Effector memory CD8-positive, alpha-beta T cell (primary cell): Measurements from ENCODE around the gene ALG12.
A peak's percentile ranks its signal among the peaks of the same experiment; 100 is the strongest.

Experiments
- ATAC-seq: fragments of 150-1000 bp; cut with Tn5 transposase; replicated peaks from 2 replicates; pipeline ENCODE4 v1.10.0; 2021; ENCODE audit warnings: mild to moderate bottlenecking, moderate library complexity
- DNase-seq, 3 experiments: peaks; one replicate each; pipeline ENCODE4 v3.0.0; 2021
- H3K27ac Mint-ChIP-seq, 2 donors: one replicate each; pipeline ENCODE4 v1.8.0; 2022; ENCODE audit warnings: mild to moderate bottlenecking in 2 of 2, mixed read lengths in 2 of 2, moderate library complexity in 2 of 2
- H3K27me3 Mint-ChIP-seq, 2 donors: one replicate each; pipeline ENCODE4 v1.8.0; 2022; ENCODE audit warnings: mixed read lengths in 2 of 2
- H3K36me3 Mint-ChIP-seq: one replicate; pipeline ENCODE4 v1.8.0; 2022; ENCODE audit warnings: mild to moderate bottlenecking, moderate library complexity, mixed read lengths; ENCODE audit not compliant: insufficient read depth
- H3K4me1 Mint-ChIP-seq, 2 donors: one replicate each; pipeline ENCODE4 v1.8.0; 2022; ENCODE audit warnings: low read depth in 2 of 2, mixed read lengths in 2 of 2
- H3K4me3 Mint-ChIP-seq, 2 donors: one replicate each; pipeline ENCODE4 v1.8.0; 2022; ENCODE audit warnings: mild to moderate bottlenecking in 2 of 2, mixed read lengths in 2 of 2, moderate library complexity in 2 of 2
- H3K9me3 Mint-ChIP-seq, 2 donors: one replicate each; pipeline ENCODE4 v1.8.0; 2022; ENCODE audit warnings: mixed read lengths in 2 of 2

The ALG12 gene

DNA sequence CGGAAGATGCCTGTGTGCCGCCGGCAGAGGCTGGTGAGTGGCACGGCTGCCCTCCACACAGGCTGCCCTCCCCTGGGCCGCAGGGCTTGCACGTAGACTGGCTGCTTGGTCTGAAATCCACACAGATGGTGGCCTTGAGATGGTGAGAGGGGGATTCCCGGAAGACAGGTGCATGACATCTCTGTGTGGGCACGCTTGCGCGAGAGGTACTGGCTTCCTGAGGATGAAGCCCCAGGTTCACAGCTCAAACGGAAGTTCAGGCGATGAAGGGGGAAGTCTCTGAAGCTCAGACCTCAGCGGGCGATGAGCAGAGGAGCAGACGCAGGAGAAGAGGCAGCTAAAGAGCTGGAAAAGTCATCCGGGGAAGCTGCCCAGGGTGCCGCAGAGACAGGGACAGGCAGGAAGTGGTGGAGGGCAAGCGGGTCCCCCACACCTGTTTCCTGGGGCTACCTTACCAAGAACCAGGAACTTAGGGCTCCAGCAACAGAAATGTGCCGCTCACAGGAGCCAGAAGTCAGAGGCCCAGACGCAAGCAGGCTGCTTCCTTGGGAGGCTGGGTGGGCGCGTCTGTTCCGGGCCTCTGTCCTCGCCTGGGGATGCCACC is 7.4 kb upstream of the ALG12 start:
- peak; percentile 91 for ATAC-seq
- Mint-ChIP-seq H3K4me3 (peak overlapping the region; percentile 69 to 82), H3K27ac (peak overlapping the region; percentile 92 to 97), H3K27me3 (no peaks in the 10 kb centered on the region), H3K9me3 (no peaks in the 10 kb centered on the region), H3K36me3 (peaks cover 10% of the 10 kb centered on the region), H3K4me1 (peaks cover 13 to 17% of the 10 kb centered on the region in 2 donors)
- DNase-seq = peak; percentile 68 to 74 (median 73)

DNA sequence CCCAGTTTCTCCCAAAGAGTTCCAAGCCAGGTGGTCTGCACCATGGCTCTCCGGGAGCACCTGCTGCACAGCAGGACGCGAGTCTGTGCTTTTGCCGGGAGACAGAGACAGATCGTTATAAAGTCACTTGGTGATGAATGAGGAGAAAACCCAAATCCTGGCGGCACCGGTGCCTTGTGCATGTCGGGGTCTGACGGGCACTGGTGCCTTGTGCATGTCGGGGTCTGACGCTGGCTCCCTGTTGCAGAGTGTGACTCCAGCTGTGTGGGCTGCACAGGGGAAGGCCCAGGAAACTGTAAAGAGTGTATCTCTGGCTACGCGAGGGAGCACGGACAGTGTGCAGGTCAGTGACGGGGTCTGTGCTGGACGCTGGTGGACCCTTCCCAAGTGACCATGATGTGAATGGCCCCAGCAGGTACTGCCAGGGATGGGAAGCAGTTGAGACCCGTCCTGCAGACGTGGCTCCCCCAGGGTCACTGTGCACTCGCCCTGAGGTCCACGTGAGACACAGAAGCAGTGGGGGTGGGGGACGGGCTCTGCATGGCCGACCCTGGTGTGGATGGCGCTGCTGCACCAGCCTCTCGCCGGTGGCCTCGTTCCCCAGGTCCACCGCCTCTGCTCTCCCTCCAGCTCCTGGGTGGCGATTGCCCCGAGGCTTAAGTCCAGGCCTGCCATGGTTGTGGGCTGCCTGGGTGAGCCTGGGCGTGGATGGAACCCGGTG is 6.0 kb upstream of the ALG12 start:
- peak overlapping the region in 1 of 2 donors; percentile 92 for H3K27ac Mint-ChIP-seq
- no peaks in the 10 kb centered on the region for H3K9me3 Mint-ChIP-seq
- H3K4me3 Mint-ChIP-seq = peak overlapping the region; percentile 69 to 82
- H3K36me3 Mint-ChIP-seq = peaks cover 14% of the 10 kb centered on the region
- H3K27me3 Mint-ChIP-seq = no peaks in the 10 kb centered on the region
- no peak for ATAC-seq
- peaks cover 18 to 24% of the 10 kb centered on the region in 2 donors for H3K4me1 Mint-ChIP-seq
- DNase-seq = no peak

- peaks cover 18 to 24% of the 10 kb centered on the region in 2 donors for H3K4me1 Mint-ChIP-seq
- H3K27me3 Mint-ChIP-seq = no peaks in the 10 kb centered on the region
- ATAC-seq (no peak), DNase-seq (no peak)
- peaks cover 14% of the 10 kb centered on the region for H3K36me3 Mint-ChIP-seq
- H3K9me3 Mint-ChIP-seq = no peaks in the 10 kb centered on the region
- no peak overlapping the region for H3K27ac Mint-ChIP-seq
- no peak overlapping the region for H3K4me3 Mint-ChIP-seq
These were observed 5.2 kb upstream of the ALG12 start for GRCh38 chr22:49923445-49923844.

GRCh38 chr22:49922926-49923325 is 4.7 kb upstream of the ALG12 start:
- Mint-ChIP-seq H3K27ac (no peak overlapping the region), H3K27me3 (no peaks in the 10 kb centered on the region), H3K9me3 (no peaks in the 10 kb centered on the region), H3K4me1 (peaks cover 18 to 22% of the 10 kb centered on the region in 2 donors), H3K36me3 (peaks cover 14% of the 10 kb centered on the region), H3K4me3 (no peak overlapping the region)
- no peak for ATAC-seq
- DNase-seq = no peak

GRCh38 chr22:49922484-49922883 is 4.2 kb upstream of the ALG12 start:
- Mint-ChIP-seq H3K36me3 (peaks cover 14% of the 10 kb centered on the region), H3K27me3 (no peaks in the 10 kb centered on the region), H3K27ac (no peak overlapping the region), H3K4me3 (no peak overlapping the region), H3K9me3 (no peaks in the 10 kb centered on the region), H3K4me1 (peaks cover 20 to 22% of the 10 kb centered on the region in 2 donors)
- DNase-seq (no peak), ATAC-seq (no peak)

GRCh38 chr22:49921508-49922278 is 3.5 kb upstream of the ALG12 start:
- H3K27ac Mint-ChIP-seq = no peak overlapping the region

DNA sequence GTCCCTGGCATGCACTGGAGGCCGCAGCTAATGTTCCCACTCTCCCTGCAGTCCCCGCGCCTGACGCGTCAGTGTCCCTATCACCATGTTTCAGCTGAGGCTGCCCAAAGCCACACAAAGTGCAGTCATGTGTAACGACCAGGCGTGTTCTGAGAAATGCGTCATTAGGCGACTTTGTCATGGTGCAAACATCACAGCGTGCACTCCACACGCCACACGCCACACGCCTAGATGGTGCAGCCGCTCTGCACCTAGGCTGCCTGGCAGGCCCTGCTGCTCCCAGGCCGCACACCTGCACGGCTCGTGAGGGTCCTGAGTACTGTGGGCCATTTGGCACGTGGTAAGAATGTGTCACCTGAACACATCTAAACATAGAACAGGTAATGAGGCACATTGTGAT is 2.6 kb upstream of the ALG12 start:
- Mint-ChIP-seq H3K4me1 (peaks cover 20 to 29% of the 10 kb centered on the region in 2 donors), H3K27me3 (no peaks in the 10 kb centered on the region), H3K9me3 (no peaks in the 10 kb centered on the region), H3K27ac (no peak overlapping the region), H3K4me3 (peak overlapping the region; percentile 8 to 49), H3K36me3 (peaks cover 15% of the 10 kb centered on the region)
- no peak for ATAC-seq
- DNase-seq = no peak

More at GRCh38 chr22:49921508-49922278, 3.5 kb upstream of the ALG12 start:
- Mint-ChIP-seq H3K27me3 (no peaks in the 10 kb centered on the region), H3K9me3 (no peaks in the 10 kb centered on the region), H3K4me3 (no peak overlapping the region), H3K4me1 (peaks cover 25 to 28% of the 10 kb centered on the region in 2 donors), H3K36me3 (peaks cover 14% of the 10 kb centered on the region)
- DNase-seq (no peak), ATAC-seq (no peak)

DNA sequence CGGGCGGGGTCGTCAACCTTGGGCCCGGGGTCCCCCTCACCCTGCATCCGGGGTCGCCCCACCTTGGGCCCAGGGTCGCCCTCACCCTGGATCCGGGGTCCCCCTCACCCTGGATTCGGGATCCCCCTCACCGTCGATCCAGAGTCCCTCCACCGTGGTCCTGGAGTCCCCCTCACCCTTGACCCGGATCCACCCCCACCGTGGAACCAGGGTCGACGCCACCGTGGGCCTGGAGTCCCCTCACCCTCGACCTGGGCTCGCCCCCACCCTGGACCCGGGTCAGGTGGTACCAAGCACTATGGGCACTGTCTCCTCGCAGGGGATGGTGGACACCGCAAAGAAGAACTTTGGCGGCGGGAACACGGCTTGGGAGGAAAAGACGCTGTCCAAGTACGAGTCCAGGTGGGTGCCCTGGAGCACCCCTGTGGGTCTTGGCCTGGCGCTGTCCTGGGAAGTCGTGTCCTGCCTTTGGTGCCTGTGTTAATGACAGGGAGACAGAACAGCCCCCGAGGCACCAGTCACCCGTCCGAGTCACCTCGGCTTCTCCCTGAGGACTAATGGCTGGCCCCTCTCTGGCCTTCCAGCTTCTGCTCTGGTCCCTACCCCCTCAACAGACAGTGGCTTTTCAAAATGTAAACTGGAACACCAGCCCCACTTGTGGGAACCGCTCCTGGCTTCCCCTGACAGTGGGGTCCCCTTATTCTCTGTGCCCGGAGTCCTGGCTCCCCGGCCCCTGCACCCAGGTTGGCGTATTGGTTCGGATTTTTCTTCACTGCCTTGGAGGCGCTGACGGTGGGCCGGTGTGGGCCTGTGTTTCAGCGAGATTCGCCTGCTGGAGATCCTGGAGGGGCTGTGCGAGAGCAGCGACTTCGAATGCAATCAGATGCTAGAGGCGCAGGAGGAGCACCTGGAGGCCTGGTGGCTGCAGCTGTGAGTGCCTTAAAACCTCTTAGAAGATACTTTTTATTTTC is 958 bp upstream of the ALG12 start:
- Mint-ChIP-seq H3K27me3 (no peaks in the 10 kb centered on the region), H3K9me3 (no peaks in the 10 kb centered on the region), H3K4me1 (peaks cover 12 to 20% of the 10 kb centered on the region in 2 donors), H3K36me3 (peaks cover 9% of the 10 kb centered on the region), H3K4me3 (peak overlapping the region; percentile 70 to 73), H3K27ac (peak overlapping the region in 1 of 2 donors; percentile 31)
- no peak for ATAC-seq
- DNase-seq = no peak

DNA sequence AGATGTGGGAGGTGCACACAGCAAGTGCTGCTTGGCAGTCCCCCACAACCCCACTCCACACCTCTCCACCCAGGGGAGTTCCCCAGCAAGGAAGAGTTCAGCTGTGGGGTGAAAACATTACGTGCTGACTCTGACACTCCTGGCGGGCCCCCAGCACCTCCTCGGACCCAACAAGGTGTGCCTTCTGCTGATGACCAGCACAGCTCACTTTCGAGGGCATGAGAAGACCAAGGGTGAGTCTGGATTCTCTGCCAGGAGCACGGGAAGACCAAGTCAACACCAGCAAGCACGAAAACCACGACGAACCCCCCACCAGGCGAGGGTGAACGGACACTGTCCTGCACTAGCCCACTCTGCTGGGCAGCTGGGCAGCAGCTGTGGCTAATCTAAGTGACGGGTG is 1.4 kb downstream of the ALG12 start:
- Mint-ChIP-seq H3K9me3 (no peaks in the 10 kb centered on the region), H3K27me3 (no peaks in the 10 kb centered on the region), H3K27ac (peak overlapping the region; percentile 20 to 79), H3K4me3 (peak overlapping the region; percentile 85 to 92), H3K36me3 (peaks cover 16% of the 10 kb centered on the region), H3K4me1 (peaks cover 12 to 20% of the 10 kb centered on the region in 2 donors)
- ATAC-seq (no peak), DNase-seq (no peak)

- Mint-ChIP-seq H3K4me3 (no peak overlapping the region), H3K36me3 (peaks cover 20% of the 10 kb centered on the region), H3K27ac (no peak overlapping the region), H3K9me3 (no peaks in the 10 kb centered on the region), H3K27me3 (no peaks in the 10 kb centered on the region), H3K4me1 (peaks cover 12 to 21% of the 10 kb centered on the region in 2 donors)
- ATAC-seq (no peak), DNase-seq (no peak)
These were observed 2.6 kb downstream of the ALG12 start for GRCh38 chr22:49915610-49916009.

DNA sequence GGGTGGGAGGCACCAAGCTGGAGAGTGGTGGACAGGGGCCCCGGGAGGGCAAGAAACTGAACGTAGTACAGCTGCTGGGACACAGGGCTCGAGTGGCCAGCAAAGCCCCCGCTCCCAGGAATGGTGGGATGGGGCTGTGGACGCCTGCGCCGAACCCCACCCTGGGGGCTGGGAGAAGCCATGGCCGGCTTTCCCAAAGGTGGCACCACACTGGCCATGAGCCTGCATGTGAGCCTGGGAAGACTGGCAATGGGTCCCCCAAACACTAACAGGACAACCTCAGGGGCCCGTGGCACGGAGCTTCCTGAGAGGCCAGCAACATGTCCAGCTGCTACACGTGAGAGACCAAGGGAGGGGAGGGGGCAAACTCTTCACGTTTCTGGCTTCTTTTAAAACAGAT is 4.0 kb downstream of the ALG12 start:
- Mint-ChIP-seq H3K4me3 (no peak overlapping the region), H3K9me3 (no peaks in the 10 kb centered on the region), H3K36me3 (peaks cover 19% of the 10 kb centered on the region), H3K27me3 (no peaks in the 10 kb centered on the region), H3K4me1 (peaks cover 5 to 18% of the 10 kb centered on the region in 2 donors), H3K27ac (no peak overlapping the region)
- ATAC-seq (no peak), DNase-seq (no peak)

DNA sequence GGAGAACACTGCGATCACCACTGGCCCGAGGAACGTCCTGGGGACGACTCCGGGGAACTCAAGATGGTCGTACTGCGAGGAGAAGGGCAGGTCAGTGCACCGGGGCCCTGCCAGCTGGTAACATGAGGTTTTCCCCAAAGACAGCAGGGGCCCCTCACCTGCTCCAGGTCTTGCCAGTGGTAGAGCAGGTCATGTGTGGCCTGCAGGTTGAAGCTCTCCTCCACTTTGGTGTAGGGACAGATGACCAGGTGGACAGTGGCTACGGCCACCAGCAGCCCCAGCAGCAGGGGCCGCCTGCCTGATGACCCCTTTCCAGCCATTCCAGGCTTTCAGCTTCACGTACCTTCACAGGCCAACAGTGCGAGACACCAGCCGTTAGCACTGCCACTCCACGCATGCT is 4.8 kb downstream of the ALG12 start:
- Mint-ChIP-seq H3K9me3 (no peaks in the 10 kb centered on the region), H3K27me3 (no peaks in the 10 kb centered on the region), H3K36me3 (peaks cover 24% of the 10 kb centered on the region), H3K4me3 (no peak overlapping the region), H3K27ac (no peak overlapping the region), H3K4me1 (peaks cover 5 to 18% of the 10 kb centered on the region in 2 donors)
- ATAC-seq = no peak
- no peak for DNase-seq

GRCh38 chr22:49913026-49913425 is 5.2 kb downstream of the ALG12 start:
- H3K4me1 Mint-ChIP-seq = peaks cover 5 to 18% of the 10 kb centered on the region in 2 donors
- H3K4me3 Mint-ChIP-seq = no peak overlapping the region
- H3K9me3 Mint-ChIP-seq = no peaks in the 10 kb centered on the region
- no peaks in the 10 kb centered on the region for H3K27me3 Mint-ChIP-seq
- H3K27ac Mint-ChIP-seq = no peak overlapping the region
- ATAC-seq = no peak
- no peak for DNase-seq
- peaks cover 27% of the 10 kb centered on the region for H3K36me3 Mint-ChIP-seq
